Smooth muscle cell (in vitro differentiated cells): ENCODE data around the gene MAN2B1. TPM values are rescaled to one million over a fixed set of nuclear protein-coding genes. Genes with fewer than 3 reads are reported as not detected.
A peak's percentile ranks its signal among the peaks of the same experiment; 100 is the strongest.

Experiments used
- DNase-seq: peaks from one replicate; lab custom pipeline; 2025; ENCODE audit not compliant: unreplicated experiment; lab: John Stamatoyannopoulos, UW
- H2AFZ ChIP-seq: fragments of 200-600 bp; sonication (generic); 2 replicates; pipeline ENCODE4 v1.6.0; 2016; ENCODE audit warnings: antibody characterized with exemption, low read depth, mild to moderate bottlenecking
- H3F3A ChIP-seq: fragments of 200-600 bp; sonication (generic); 2 replicates; pipeline ENCODE4 v1.6.0; 2017; ENCODE audit warnings: antibody characterized with exemption, low read depth
- H3K27ac ChIP-seq: fragments of 200-600 bp; sonication (generic); 2 replicates; pipeline ENCODE4 v1.5.1; 2016; ENCODE audit warnings: low read depth, mild to moderate bottlenecking
- H3K27me3 ChIP-seq: fragments of 200-600 bp; sonication (generic); 2 replicates; pipeline ENCODE4 v1.6.1; 2016; ENCODE audit warnings: low read depth, mild to moderate bottlenecking
- H3K36me3 ChIP-seq: fragments of 200-600 bp; sonication (generic); 2 replicates; pipeline ENCODE4 v1.5.1; 2016; ENCODE audit warnings: low read depth
- H3K4me1 ChIP-seq: fragments of 200-600 bp; sonication (generic); 2 replicates; pipeline ENCODE4 v1.5.1; 2016; ENCODE audit warnings: low read depth
- H3K4me2 ChIP-seq: fragments of 200-600 bp; sonication (generic); 2 replicates; pipeline ENCODE4 v1.6.0; 2016; ENCODE audit warnings: mild to moderate bottlenecking
- H3K4me3 ChIP-seq: fragments of 200-600 bp; sonication (generic); 2 replicates; pipeline ENCODE4 v1.5.1; 2016; ENCODE audit warnings: mild to moderate bottlenecking
- H3K79me2 ChIP-seq: fragments of 200-600 bp; sonication (generic); 2 replicates; pipeline ENCODE4 v1.6.0; 2016; ENCODE audit warnings: low read depth, mild to moderate bottlenecking
- H3K9ac ChIP-seq: fragments of 200-600 bp; sonication (generic); 2 replicates; pipeline ENCODE4 v1.6.0; 2016; ENCODE audit warnings: low read depth
- H3K9me3 ChIP-seq: fragments of 200-600 bp; sonication (generic); replicated peaks from 2 replicates; pipeline ENCODE4 v1.5.1; 2016; ENCODE audit warnings: low read depth
- H4K20me1 ChIP-seq: fragments of 200-600 bp; sonication (generic); 2 replicates; pipeline ENCODE4 v1.6.0; 2016; ENCODE audit warnings: low read depth
- WGBS: methylation state at CpG from one replicate; pipeline ENCODE4 v1.1.7; 2016; ENCODE audit warnings: low lambda C conversion rate; 5-methylcytosine and 5-hydroxymethylcytosine counted together
- polyA plus RNA-seq: library from polyadenylated mRNA; unstranded; fragments of >200 nt; fragmentation: Nextera tagmentation; extraction: Ambion mirVana; gene quantifications from 2 replicates; pipeline ENCODE4 v1.2.1, GENCODE V29; 2016
- total RNA-seq: library from RNA; depleted of rRNA; stranded (reverse); fragments of >200 nt; gene quantifications from 2 replicates; pipeline ENCODE4 v1.2.3, GENCODE V29; 2014
- TF ChIP-seq, protein P1 (sequence below): fragments of 200-600 bp; sonication (generic); IDR thresholded peaks from 2 replicates; pipeline ENCODE4 v1.5.1; 2017; ENCODE audit warnings: borderline replicate concordance, mild to moderate bottlenecking, antibody characterized with exemption; ENCODE audit not compliant: insufficient read depth, poor library complexity, severe bottlenecking

The MAN2B1 gene
- total and polyA plus RNA-seq, 2 experiments from 2014 or later = 51.0 to 69.2 TPM

- H3K9me3 ChIP-seq = no peaks in the 10 kb centered on the region
- H3K36me3 ChIP-seq = peaks cover 4% of the 10 kb centered on the region
- H3K9ac ChIP-seq = no peak overlapping the region
- no peak for DNase-seq
- H3F3A ChIP-seq = no peaks in the 10 kb centered on the region
- no peak overlapping the region for H3K4me2 ChIP-seq
- H3K27ac ChIP-seq = no peak overlapping the region
- H2AFZ ChIP-seq = no peak overlapping the region
- no peak overlapping the region for H3K4me3 ChIP-seq
- no peaks in the 10 kb centered on the region for H4K20me1 ChIP-seq
- no peaks in the 10 kb centered on the region for H3K27me3 ChIP-seq
- no peaks in the 10 kb centered on the region for H3K79me2 ChIP-seq
- WGBS = 97% methylated on average over 10 of the region's 10 CpGs
- TF ChIP-seq, protein P1, sequence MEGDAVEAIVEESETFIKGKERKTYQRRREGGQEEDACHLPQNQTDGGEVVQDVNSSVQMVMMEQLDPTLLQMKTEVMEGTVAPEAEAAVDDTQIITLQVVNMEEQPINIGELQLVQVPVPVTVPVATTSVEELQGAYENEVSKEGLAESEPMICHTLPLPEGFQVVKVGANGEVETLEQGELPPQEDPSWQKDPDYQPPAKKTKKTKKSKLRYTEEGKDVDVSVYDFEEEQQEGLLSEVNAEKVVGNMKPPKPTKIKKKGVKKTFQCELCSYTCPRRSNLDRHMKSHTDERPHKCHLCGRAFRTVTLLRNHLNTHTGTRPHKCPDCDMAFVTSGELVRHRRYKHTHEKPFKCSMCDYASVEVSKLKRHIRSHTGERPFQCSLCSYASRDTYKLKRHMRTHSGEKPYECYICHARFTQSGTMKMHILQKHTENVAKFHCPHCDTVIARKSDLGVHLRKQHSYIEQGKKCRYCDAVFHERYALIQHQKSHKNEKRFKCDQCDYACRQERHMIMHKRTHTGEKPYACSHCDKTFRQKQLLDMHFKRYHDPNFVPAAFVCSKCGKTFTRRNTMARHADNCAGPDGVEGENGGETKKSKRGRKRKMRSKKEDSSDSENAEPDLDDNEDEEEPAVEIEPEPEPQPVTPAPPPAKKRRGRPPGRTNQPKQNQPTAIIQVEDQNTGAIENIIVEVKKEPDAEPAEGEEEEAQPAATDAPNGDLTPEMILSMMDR = no peak
- no peaks in the 10 kb centered on the region for H3K4me1 ChIP-seq
Observed at GRCh38 chr19:12649941-12650340, 16.6 kb downstream of the MAN2B1 start.

- no peak for DNase-seq
- Histone ChIP-seq H3F3A (no peaks in the 10 kb centered on the region), H3K9me3 (no peaks in the 10 kb centered on the region), H3K36me3 (peaks cover 4% of the 10 kb centered on the region), H3K4me2 (peak overlapping the region; percentile 12), H3K4me1 (no peaks in the 10 kb centered on the region), H2AFZ (no peak overlapping the region), H4K20me1 (no peaks in the 10 kb centered on the region), H3K27ac (no peak overlapping the region), H3K4me3 (no peak overlapping the region), H3K9ac (no peak overlapping the region), H3K79me2 (no peaks in the 10 kb centered on the region), H3K27me3 (no peaks in the 10 kb centered on the region)
- TF ChIP-seq, protein P1 = peak; percentile 8
- 66% methylated on average over 29 of the region's 29 CpGs for WGBS
Observed at GRCh38 chr19:12648088-12648487, 18.5 kb downstream of the MAN2B1 start.

DNA sequence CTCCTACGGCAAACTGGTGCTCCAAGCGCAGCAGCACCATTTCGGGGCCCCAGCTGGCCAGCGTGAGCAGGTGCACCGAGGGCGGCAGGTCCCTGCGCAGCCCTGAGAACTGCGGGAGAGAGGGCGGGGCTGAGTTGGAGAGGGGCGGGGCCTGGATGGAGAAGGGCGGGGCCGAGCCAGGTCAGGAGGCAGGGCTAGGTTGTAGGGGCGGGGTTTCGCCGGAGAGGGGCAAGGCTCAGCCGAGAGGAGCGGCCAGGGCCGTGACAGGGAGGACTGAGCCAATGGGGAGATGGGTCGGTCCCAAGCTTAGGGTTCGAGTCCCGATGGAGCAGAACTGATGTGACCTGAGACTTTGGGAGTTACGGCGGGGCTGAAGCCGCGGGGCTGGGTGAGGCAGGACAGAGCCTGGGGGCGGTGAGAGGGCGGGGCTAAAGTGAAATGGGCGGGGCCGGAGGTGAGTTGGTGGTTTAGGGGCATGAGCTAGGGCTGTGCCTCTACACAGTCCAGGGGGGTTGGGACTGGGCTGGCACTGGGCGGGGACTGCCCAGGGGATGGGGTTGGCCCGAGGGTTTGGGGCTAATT lies 19.0 kb downstream of the MAN2B1 start:
- no peak for DNase-seq

More for the DNA sequence above, 19.0 kb downstream of the MAN2B1 start:
- 64% methylated on average over 23 of the region's 31 CpGs for WGBS
- peaks cover 4% of the 10 kb centered on the region for H3K36me3 ChIP-seq
- no peak overlapping the region for H3K4me2 ChIP-seq
- no peak overlapping the region for H3K9ac ChIP-seq
- no peaks in the 10 kb centered on the region for H3K79me2 ChIP-seq
- no peak overlapping the region for H2AFZ ChIP-seq
- TF ChIP-seq, protein P1 = no peak
- H3F3A ChIP-seq = no peaks in the 10 kb centered on the region
- H3K4me3 ChIP-seq = no peak overlapping the region
- H3K4me1 ChIP-seq = no peaks in the 10 kb centered on the region
- no peaks in the 10 kb centered on the region for H3K27me3 ChIP-seq
- no peak overlapping the region for H3K27ac ChIP-seq
- H4K20me1 ChIP-seq = no peaks in the 10 kb centered on the region
- no peaks in the 10 kb centered on the region for H3K9me3 ChIP-seq
